Measurements from ENCODE around the gene PLIN5. TPM values are rescaled to one million over a fixed set of nuclear protein-coding genes. Genes with fewer than 3 reads are reported as not detected.

The PLIN5 gene
- total RNA-seq, 1 donor from 2014 or later = 4.8 TPM

- no peaks in the 10 kb centered on the region for H3K9me3 Mint-ChIP-seq
- H3K4me3 Mint-ChIP-seq = no peak overlapping the region
- no peak overlapping the region for H3K27ac Mint-ChIP-seq (ENCODE audit: unreplicated experiment)
- no peaks in the 10 kb centered on the region for H3K4me1 Mint-ChIP-seq
- H3K36me3 Mint-ChIP-seq (ENCODE audit: low read depth) = no peaks in the 10 kb centered on the region
- TF ChIP-seq, protein P1, sequence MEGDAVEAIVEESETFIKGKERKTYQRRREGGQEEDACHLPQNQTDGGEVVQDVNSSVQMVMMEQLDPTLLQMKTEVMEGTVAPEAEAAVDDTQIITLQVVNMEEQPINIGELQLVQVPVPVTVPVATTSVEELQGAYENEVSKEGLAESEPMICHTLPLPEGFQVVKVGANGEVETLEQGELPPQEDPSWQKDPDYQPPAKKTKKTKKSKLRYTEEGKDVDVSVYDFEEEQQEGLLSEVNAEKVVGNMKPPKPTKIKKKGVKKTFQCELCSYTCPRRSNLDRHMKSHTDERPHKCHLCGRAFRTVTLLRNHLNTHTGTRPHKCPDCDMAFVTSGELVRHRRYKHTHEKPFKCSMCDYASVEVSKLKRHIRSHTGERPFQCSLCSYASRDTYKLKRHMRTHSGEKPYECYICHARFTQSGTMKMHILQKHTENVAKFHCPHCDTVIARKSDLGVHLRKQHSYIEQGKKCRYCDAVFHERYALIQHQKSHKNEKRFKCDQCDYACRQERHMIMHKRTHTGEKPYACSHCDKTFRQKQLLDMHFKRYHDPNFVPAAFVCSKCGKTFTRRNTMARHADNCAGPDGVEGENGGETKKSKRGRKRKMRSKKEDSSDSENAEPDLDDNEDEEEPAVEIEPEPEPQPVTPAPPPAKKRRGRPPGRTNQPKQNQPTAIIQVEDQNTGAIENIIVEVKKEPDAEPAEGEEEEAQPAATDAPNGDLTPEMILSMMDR (conservative IDR thresholded peaks at IDR 0.05) = no peak
- H3K27me3 Mint-ChIP-seq (ENCODE audit: low read depth) = no peaks in the 10 kb centered on the region
- no peak for DNase-seq (ENCODE audit: low read depth, low spot score)
Measured at GRCh38 chr19:4497770-4498389, 37.1 kb downstream of the PLIN5 start.

DNA sequence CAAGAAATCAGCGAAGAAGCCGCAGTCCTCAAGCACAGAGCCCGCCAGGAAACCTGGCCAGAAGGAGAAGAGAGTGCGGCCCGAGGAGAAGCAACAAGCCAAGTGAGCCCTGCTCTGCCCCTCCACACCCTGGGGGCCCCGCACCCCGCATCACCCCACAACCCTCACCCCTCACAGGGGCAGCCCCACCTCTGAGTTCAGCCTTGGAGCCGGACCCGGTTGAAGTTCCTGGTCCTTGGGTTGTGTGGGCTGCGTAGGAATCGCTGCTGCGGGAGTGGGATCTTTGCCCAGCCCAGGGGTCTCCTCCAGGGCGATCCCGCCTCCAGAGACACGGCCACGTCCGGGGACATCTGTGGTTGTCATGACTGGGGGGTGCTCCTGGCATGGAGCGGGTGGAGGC, 38.7 kb downstream of the PLIN5 start:
- Mint-ChIP-seq H3K4me3 (no peak overlapping the region), H3K9me3 (no peaks in the 10 kb centered on the region), H3K27me3 (ENCODE audit: low read depth) (no peaks in the 10 kb centered on the region), H3K4me1 (no peaks in the 10 kb centered on the region), H3K27ac (ENCODE audit: unreplicated experiment) (no peak overlapping the region), H3K36me3 (ENCODE audit: low read depth) (no peaks in the 10 kb centered on the region)
- TF ChIP-seq, protein P1 (conservative IDR thresholded peaks at IDR 0.05) = no peak
- DNase-seq (ENCODE audit: low read depth, low spot score) = no peak

DNA sequence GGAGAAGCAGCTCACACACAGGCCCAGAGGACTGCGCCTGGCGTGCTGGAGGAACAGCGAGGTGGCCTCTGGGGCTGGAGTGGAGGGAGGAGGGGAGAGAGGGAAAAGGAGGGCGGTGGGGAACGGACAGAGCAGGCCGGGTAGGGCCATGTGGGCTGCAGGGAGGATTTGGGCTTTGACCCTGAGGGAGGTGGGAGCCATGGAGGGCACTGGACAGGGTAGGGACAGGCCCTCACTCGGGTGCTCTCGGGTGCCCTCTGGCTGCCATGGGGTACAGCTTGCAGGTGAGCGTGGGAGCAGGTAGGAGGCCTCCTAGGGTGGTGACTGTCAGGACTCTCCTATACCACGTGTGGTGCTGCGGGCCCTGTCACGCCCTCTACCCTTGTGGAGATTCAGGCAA, 39.6 kb downstream of the PLIN5 start:
- Mint-ChIP-seq H3K9me3 (no peaks in the 10 kb centered on the region), H3K27me3 (ENCODE audit: low read depth) (no peaks in the 10 kb centered on the region), H3K36me3 (ENCODE audit: low read depth) (peaks cover 1% of the 10 kb centered on the region), H3K4me3 (no peak overlapping the region), H3K27ac (ENCODE audit: unreplicated experiment) (no peak overlapping the region), H3K4me1 (no peaks in the 10 kb centered on the region)
- DNase-seq (ENCODE audit: low read depth, low spot score) = no peak
- TF ChIP-seq, protein P1 (conservative IDR thresholded peaks at IDR 0.05) = no peak

- H3K4me1 Mint-ChIP-seq = no peaks in the 10 kb centered on the region
- no peaks in the 10 kb centered on the region for H3K9me3 Mint-ChIP-seq
Measured at GRCh38 chr19:4494691-4495064, 40.3 kb downstream of the PLIN5 start.

GRCh38 chr19:4493929-4494690, 40.9 kb downstream of the PLIN5 start:
- H3K4me3 Mint-ChIP-seq = no peak overlapping the region
- H3K36me3 Mint-ChIP-seq (ENCODE audit: low read depth) = peaks cover 7% of the 10 kb centered on the region
- DNase-seq (ENCODE audit: low read depth, low spot score) = no peak
- H3K9me3 Mint-ChIP-seq = no peaks in the 10 kb centered on the region
- H3K27ac Mint-ChIP-seq (ENCODE audit: unreplicated experiment) = no peak overlapping the region
- TF ChIP-seq, protein P1 (conservative IDR thresholded peaks at IDR 0.05) = no peak
- no peaks in the 10 kb centered on the region for H3K4me1 Mint-ChIP-seq
- H3K27me3 Mint-ChIP-seq (ENCODE audit: low read depth) = no peaks in the 10 kb centered on the region

More at GRCh38 chr19:4494691-4495064, 40.3 kb downstream of the PLIN5 start:
- Mint-ChIP-seq H3K27me3 (ENCODE audit: low read depth) (no peaks in the 10 kb centered on the region), H3K27ac (ENCODE audit: unreplicated experiment) (no peak overlapping the region), H3K36me3 (ENCODE audit: low read depth) (peaks cover 6% of the 10 kb centered on the region), H3K4me3 (no peak overlapping the region)
- no peak for DNase-seq (ENCODE audit: low read depth, low spot score)
- TF ChIP-seq, protein P1 (conservative IDR thresholded peaks at IDR 0.05) = no peak
